OCI-LY7 (cell line): ENCODE measurements around the gene ELK3. TPM values are rescaled to one million over a fixed set of nuclear protein-coding genes. Genes with fewer than 3 reads are reported as not detected.

Source experiments
- BruUV-seq: library from RNA; stranded (reverse); fragments of 400-500 nt; replicated peaks from 2 replicates; lab custom pipeline; 2021; lab: Mats Ljungman, UMichigan
- CTCF ChIA-PET: fragments of 300-600 bp; sonication (Branson Sonifier 250); formaldehyde crosslinking; loops from one replicate; lab custom pipeline; 2022; ENCODE audit warnings: antibody characterized with exemption; ENCODE audit not compliant: unreplicated experiment; lab: Charles Lee
- POLR2A ChIA-PET: fragments of 300-600 bp; sonication (Branson Sonifier 250); formaldehyde crosslinking; loops from one replicate; lab custom pipeline; 2022; ENCODE audit warnings: antibody characterized with exemption; lab: Charles Lee
- DNase-seq: peaks from one replicate; pipeline ENCODE4 v3.0.0-alpha.2; 2015; ENCODE audit warnings: low spot score
- H2AFZ ChIP-seq: fragments of 200-600 bp; sonication (generic), shearing (Covaris generic); 2 replicates; pipeline ENCODE4 v1.6.1; 2014; ENCODE audit warnings: mild to moderate bottlenecking, antibody characterized with exemption, low read length, moderate library complexity
- H3K27ac ChIP-seq: fragments of 200-600 bp; sonication (generic); 2 replicates; pipeline ENCODE4 v1.5.1; 2014; ENCODE audit warnings: mixed run types, low read depth, mild to moderate bottlenecking, moderate library complexity, low read length, inconsistent platforms; ENCODE audit not compliant: poor library complexity, severe bottlenecking
- H3K36me3 ChIP-seq: fragments of 200-600 bp; sonication (generic); 2 replicates; pipeline ENCODE4 v1.6.1; 2014; ENCODE audit warnings: mild to moderate bottlenecking, antibody characterized with exemption, low read length, moderate library complexity, mixed read lengths; ENCODE audit not compliant: insufficient read depth
- H3K4me1 ChIP-seq: fragments of 200-600 bp; sonication (generic); 2 replicates; pipeline ENCODE4 v1.5.1; 2014; ENCODE audit warnings: mild to moderate bottlenecking, low read length; ENCODE audit not compliant: insufficient read depth, poor library complexity, severe bottlenecking
- H3K4me2 ChIP-seq: fragments of 200-600 bp; sonication (generic); 2 replicates; pipeline ENCODE4 v1.6.1; 2014; ENCODE audit warnings: mild to moderate bottlenecking, low read length
- H3K4me3 ChIP-seq: fragments of 200-600 bp; sonication (generic); 2 replicates; pipeline ENCODE4 v1.5.1; 2014; ENCODE audit warnings: mild to moderate bottlenecking, low read depth, low read length; ENCODE audit not compliant: poor library complexity, severe bottlenecking
- H3K79me2 ChIP-seq: fragments of 200-600 bp; sonication (generic); 2 replicates; pipeline ENCODE4 v1.6.1; 2016; ENCODE audit warnings: low read depth, mild to moderate bottlenecking, low read length, moderate library complexity, mixed read lengths; ENCODE audit not compliant: insufficient read depth
- H3K9me2 ChIP-seq: fragments of 200-600 bp; sonication (generic); 2 replicates; pipeline ENCODE4 v1.6.1; 2016; ENCODE audit warnings: mild to moderate bottlenecking, low read length, mixed read lengths; ENCODE audit not compliant: insufficient read depth
- H3K9me3 ChIP-seq: fragments of 200-600 bp; sonication (generic); 2 replicates; pipeline ENCODE4 v1.6.1; 2014; ENCODE audit warnings: mild to moderate bottlenecking, mixed run types, low read length, mixed read lengths
- H4K20me1 ChIP-seq: fragments of 200-600 bp; sonication (generic); 2 replicates; pipeline ENCODE4 v1.6.1; 2014; ENCODE audit warnings: mild to moderate bottlenecking, antibody characterized with exemption, low read length, moderate library complexity, mixed read lengths; ENCODE audit not compliant: insufficient read depth
- EZH2phosphoT487 ChIP-seq: fragments of 200-600 bp; sonication (generic); IDR thresholded peaks from 2 replicates; pipeline ENCODE4 v1.6.1; 2018; ENCODE audit warnings: low read depth, borderline replicate concordance, mild to moderate bottlenecking, mixed run types, antibody characterized with exemption, low read length, moderate library complexity, mixed read lengths
- intact Hi-C: fragments of 100-400 bp; cut with micrococcal nuclease; formaldehyde crosslinking; loops from one replicate; pipeline ENCODE4 v1.10.0; 2022; ENCODE audit not compliant: unreplicated experiment
- total RNA-seq, 2 experiments: library from RNA; depleted of rRNA in 1 of 2; stranded (reverse); fragments of >200 nt in 1 of 2; shearing (Covaris generic) in 1 of 2; gene quantifications; 2 replicates each; pipeline ENCODE4 v1.2.3, GENCODE V29; 2014 to 2022
- TF ChIP-seq, protein P1 (sequence below): fragments of 200-600 bp; sonication (generic); conservative IDR thresholded peaks from 2 replicates; pipeline ENCODE4 v1.5.1; 2014; ENCODE audit warnings: mild to moderate bottlenecking, antibody characterized with exemption, low read length, moderate library complexity, mixed read lengths

Gene ELK3
- total RNA-seq, 2 experiments from 2014 or later, result 1.9 to 4.2 TPM

DNA sequence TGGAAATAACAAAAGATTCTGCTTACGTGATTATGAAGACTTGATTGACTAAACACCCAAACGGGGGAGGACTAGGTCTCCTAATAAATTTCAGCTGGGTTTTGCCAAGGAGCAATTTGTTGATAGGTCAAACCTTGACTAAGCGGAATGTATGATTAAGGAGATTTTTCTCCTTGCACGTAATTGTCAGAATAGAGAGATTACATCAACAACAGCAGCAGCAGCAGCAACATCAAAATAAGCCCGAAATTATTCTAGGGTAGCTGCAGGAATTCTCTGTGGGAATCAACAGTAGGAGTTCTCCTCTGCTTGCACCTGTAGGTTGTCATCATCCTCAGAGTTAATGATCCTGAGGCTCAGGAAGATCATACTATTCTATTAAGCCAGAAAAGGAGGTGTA lies 10.2 kb downstream of the ELK3 start:
- H3K9me2 ChIP-seq, result no peaks in the 10 kb centered on the region
- H3K4me1 ChIP-seq, result peaks cover 31% of the 10 kb centered on the region
- H3K27ac ChIP-seq, result no peak overlapping the region
- no peak overlapping the region for H2AFZ ChIP-seq
- H4K20me1 ChIP-seq, result 0 out of 2 replicates have a peak, but pooled peaks cover 5% of the 10 kb centered on the region
- H3K36me3 ChIP-seq, result no peaks in the 10 kb centered on the region
- BruUV-seq, result no TSS peak
- TF ChIP-seq, protein P1, sequence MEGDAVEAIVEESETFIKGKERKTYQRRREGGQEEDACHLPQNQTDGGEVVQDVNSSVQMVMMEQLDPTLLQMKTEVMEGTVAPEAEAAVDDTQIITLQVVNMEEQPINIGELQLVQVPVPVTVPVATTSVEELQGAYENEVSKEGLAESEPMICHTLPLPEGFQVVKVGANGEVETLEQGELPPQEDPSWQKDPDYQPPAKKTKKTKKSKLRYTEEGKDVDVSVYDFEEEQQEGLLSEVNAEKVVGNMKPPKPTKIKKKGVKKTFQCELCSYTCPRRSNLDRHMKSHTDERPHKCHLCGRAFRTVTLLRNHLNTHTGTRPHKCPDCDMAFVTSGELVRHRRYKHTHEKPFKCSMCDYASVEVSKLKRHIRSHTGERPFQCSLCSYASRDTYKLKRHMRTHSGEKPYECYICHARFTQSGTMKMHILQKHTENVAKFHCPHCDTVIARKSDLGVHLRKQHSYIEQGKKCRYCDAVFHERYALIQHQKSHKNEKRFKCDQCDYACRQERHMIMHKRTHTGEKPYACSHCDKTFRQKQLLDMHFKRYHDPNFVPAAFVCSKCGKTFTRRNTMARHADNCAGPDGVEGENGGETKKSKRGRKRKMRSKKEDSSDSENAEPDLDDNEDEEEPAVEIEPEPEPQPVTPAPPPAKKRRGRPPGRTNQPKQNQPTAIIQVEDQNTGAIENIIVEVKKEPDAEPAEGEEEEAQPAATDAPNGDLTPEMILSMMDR, result no peak
- no peak for TF ChIP-seq EZH2phosphoT487
- no peak overlapping the region for H3K4me3 ChIP-seq
- ChIA-PET CTCF (no interaction called here), POLR2A (no interaction called here)
- intact Hi-C loops, result no loop called here
- H3K79me2 ChIP-seq, result no peaks in the 10 kb centered on the region
- no peak for DNase-seq
- no peak overlapping the region for H3K4me2 ChIP-seq
- no peaks in the 10 kb centered on the region for H3K9me3 ChIP-seq

DNA sequence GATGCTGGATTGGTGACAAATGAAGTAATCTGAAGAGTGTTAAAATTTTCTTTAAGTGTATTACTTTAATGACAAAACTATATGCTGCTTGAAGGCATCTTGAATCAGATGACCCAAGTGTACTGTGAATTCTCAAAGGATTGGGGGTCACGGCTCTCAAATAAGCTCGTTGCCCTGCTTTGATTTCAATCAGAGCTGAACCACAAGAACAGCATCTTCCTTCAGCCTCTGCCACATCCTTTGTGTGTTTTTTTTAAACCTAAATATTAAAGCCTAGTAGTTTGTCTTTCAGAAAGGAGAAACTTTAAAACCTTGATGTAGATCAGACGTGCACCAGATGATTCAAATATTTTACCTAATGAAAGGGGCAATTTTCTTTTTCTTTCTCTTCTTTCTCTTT lies 11.7 kb downstream of the ELK3 start:
- Histone ChIP-seq H3K27ac (no peak overlapping the region), H3K4me1 (peaks cover 39% of the 10 kb centered on the region), H3K9me3 (no peaks in the 10 kb centered on the region), H3K79me2 (no peaks in the 10 kb centered on the region), H3K4me2 (no peak overlapping the region), H3K9me2 (no peaks in the 10 kb centered on the region), H4K20me1 (0 out of 2 replicates have a peak, but pooled peaks cover 8% of the 10 kb centered on the region), H2AFZ (no peak overlapping the region), H3K36me3 (no peaks in the 10 kb centered on the region), H3K4me3 (no peak overlapping the region)
- intact Hi-C loops, result loop anchor here (5.0 kb wide), 1 partner anchor 251 kb away; no protein-coding TSS in a partner anchor
- TF ChIP-seq, protein P1, result no peak
- TF ChIP-seq EZH2phosphoT487, result no peak
- POLR2A ChIA-PET, result interaction anchor here (0.6 kb wide), 1 partner anchor 104 kb away, joined by 3 read pairs; no protein-coding TSS in a partner anchor
- no peak for DNase-seq
- BruUV-seq, result no TSS peak
- CTCF ChIA-PET, result no interaction called here

DNA sequence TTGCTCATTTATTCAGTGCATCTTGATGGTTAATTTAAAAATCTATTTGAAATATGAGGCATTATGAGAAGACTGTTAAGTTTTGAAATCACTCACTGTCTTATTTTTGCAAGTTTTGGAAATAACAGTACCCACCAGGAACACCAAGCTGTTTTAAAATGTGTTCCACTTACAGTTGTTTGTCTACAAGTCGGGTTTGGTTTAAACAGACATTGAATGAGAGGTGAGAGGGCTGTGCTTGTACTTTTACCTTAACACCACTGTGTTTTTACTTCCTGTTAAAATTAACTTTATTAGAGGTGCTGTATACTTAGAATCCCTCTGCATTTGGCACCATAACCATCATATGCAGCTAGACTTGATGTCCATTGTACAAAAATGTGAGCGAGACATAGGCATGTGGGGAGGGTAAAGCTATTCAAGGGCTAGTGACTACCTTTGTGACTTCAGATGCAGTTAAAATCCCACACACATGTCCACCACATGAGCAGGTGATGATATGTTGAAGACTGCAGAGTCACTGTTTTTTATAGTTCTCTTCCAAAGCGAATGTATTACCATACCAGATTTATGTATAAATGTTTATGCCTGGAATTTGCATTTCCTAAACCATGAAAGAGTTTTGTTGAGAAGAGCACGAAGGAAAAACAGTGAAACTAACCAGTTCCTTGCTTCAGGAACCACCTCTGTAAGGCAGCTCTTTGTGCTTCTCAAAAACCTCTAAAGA lies 12.9 kb downstream of the ELK3 start:
- Histone ChIP-seq H3K4me3 (no peak overlapping the region), H3K36me3 (no peaks in the 10 kb centered on the region), H2AFZ (no peak overlapping the region), H3K27ac (no peak overlapping the region), H3K9me3 (no peaks in the 10 kb centered on the region), H3K79me2 (no peaks in the 10 kb centered on the region), H3K9me2 (no peaks in the 10 kb centered on the region), H3K4me2 (no peak overlapping the region), H4K20me1 (0 out of 2 replicates have a peak, but pooled peaks cover 9% of the 10 kb centered on the region), H3K4me1 (peaks cover 50% of the 10 kb centered on the region)
- ChIA-PET CTCF (no interaction called here), POLR2A (no interaction called here)
- no TSS peak for BruUV-seq
- no peak for TF ChIP-seq EZH2phosphoT487
- TF ChIP-seq, protein P1, result no peak
- no peak for DNase-seq
- intact Hi-C loops, result loop anchor here (5.0 kb wide), 1 partner anchor 250 kb away; no protein-coding TSS in a partner anchor
